Panc1 (cell line): ENCODE measurements around the gene SDK1. TPM values are rescaled to one million over a fixed set of nuclear protein-coding genes. Genes with fewer than 3 reads are reported as not detected.

Source experiments
- ATAC-seq: fragments of 200-7000 bp; cut with Tn5 transposase; 2 replicates; pipeline ENCODE4 v1.9.1; 2020; ENCODE audit warnings: mild to moderate bottlenecking, moderate library complexity
- BruUV-seq: library from RNA; stranded (reverse); fragments of 400-500 nt; replicated peaks from 2 replicates; lab custom pipeline; 2021; lab: Mats Ljungman, UMichigan
- CTCF ChIA-PET: fragments of 300-600 bp; sonication (Branson Sonifier 250); formaldehyde crosslinking; loops from one replicate; lab custom pipeline; 2022; ENCODE audit warnings: antibody characterized with exemption; lab: Charles Lee
- POLR2A ChIA-PET: fragments of 300-600 bp; sonication (Branson Sonifier 250); formaldehyde crosslinking; loops from one replicate; lab custom pipeline; 2022; ENCODE audit warnings: antibody characterized with exemption; lab: Charles Lee
- DNase-seq: peaks from one replicate; pipeline ENCODE4 v3.0.0-alpha.2; 2010; ENCODE audit warnings: low read depth, low spot score
- H3K27ac ChIP-seq: 2 replicates; pipeline ENCODE4 v1.5.1; 2011; ENCODE audit warnings: mild to moderate bottlenecking, low read length, inconsistent platforms
- H3K27me3 ChIP-seq: fragments of 200-500 bp; sonication (Bioruptor generic); 2 replicates; pipeline ENCODE4 v1.6.0; 2014; ENCODE audit warnings: low read length, inconsistent platforms; ENCODE audit not compliant: control insufficient read depth, insufficient read depth
- H3K36me3 ChIP-seq: fragments of 200-500 bp; sonication (Bioruptor generic); 2 replicates; pipeline ENCODE4 v1.5.1; 2014; ENCODE audit warnings: inconsistent platforms, mild to moderate bottlenecking, low read length, moderate library complexity; ENCODE audit not compliant: control insufficient read depth, insufficient read depth
- H3K4me1 ChIP-seq: 2 replicates; pipeline ENCODE4 v1.5.1; 2011; ENCODE audit warnings: inconsistent platforms, mild to moderate bottlenecking, low read length, moderate library complexity; ENCODE audit not compliant: control insufficient read depth, insufficient read depth
- H3K4me3 ChIP-seq, 2 experiments: 2 replicates each; pipeline ENCODE4 v1.5.1; 2011 to 2012; ENCODE audit warnings: low read depth in 2 of 2, low read length in 2 of 2, mild to moderate bottlenecking in 2 of 2, inconsistent platforms in 1 of 2, moderate library complexity in 1 of 2
- H3K9me3 ChIP-seq: fragments of 200-500 bp; sonication (Bioruptor generic); 2 replicates; pipeline ENCODE4 v1.5.1; 2014; ENCODE audit warnings: low read depth, mild to moderate bottlenecking, inconsistent platforms, low read length, moderate library complexity; ENCODE audit not compliant: control insufficient read depth, insufficient read depth
- POLR2AphosphoS5 ChIP-seq: IDR thresholded peaks from 2 replicates; pipeline ENCODE4 v1.6.1; 2012; ENCODE audit warnings: mild to moderate bottlenecking, low read depth, low read length, moderate library complexity
- SIN3A ChIP-seq: IDR thresholded peaks from 2 replicates; pipeline ENCODE4 v1.6.1; 2012; ENCODE audit warnings: low read depth, mild to moderate bottlenecking, low read length, moderate library complexity, borderline replicate concordance; ENCODE audit not compliant: insufficient read depth
- TCF7L2 ChIP-seq: IDR thresholded peaks from 2 replicates; pipeline ENCODE4 v1.6.1; 2011; ENCODE audit warnings: mild to moderate bottlenecking, low read depth, low read length, inconsistent platforms
- in situ Hi-C: cut with HindIII; loops from 2 replicates; pipeline ENCODE4 v1.10.0; 2016; ENCODE audit warnings: low sequenced_read_pairs, low pct_unique_long_range_greater_than_20kb
- intact Hi-C: fragments of 100-400 bp; cut with micrococcal nuclease; formaldehyde crosslinking; loops from one replicate; pipeline ENCODE4 v1.10.0; 2022; ENCODE audit not compliant: unreplicated experiment
- total RNA-seq: library from RNA; stranded (reverse); gene quantifications from one replicate; pipeline ENCODE4 v1.2.1, GENCODE V29; 2021; ENCODE audit not compliant: unreplicated experiment
- TF ChIP-seq, protein P1 (sequence below), 2 experiments: IDR thresholded peaks; 2 replicates each; pipeline ENCODE4 v1.6.1; 2011 to 2012; ENCODE audit warnings: low read depth in 2 of 2, control low read depth in 1 of 2, low read length in 1 of 2, mild to moderate bottlenecking in 1 of 2, moderate library complexity in 1 of 2; ENCODE audit not compliant: insufficient read depth in 1 of 2
- TF ChIP-seq, protein P2 (sequence below): fragments of 450-650 bp; IDR thresholded peaks from 2 replicates; pipeline ENCODE4 v1.5.1; 2017; ENCODE audit warnings: mild to moderate bottlenecking

The SDK1 gene
- total RNA-seq, 1 experiment from 2014 or later = 47.4 TPM

DNA sequence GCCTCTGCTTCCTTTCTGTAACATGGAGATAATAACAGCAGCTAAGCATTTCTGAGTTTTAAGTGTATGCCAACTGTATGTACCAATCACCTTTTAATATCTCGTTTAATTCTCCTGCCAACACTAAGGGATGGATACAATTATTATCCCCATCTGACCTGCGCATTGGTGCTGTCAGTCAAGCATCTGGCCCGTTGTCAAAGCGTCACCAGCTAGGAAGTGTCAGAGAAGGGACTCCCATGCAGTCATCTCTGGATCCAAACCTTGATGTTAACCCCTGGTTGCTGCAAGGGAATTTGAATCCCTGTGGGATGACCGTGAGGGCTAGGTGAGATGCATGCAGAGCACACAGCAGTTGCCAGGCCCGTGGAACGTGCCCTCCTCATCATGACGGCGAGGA lies 506.8 kb downstream of the SDK1 start:
- intact Hi-C loops = no loop called here
- CTCF ChIA-PET = no interaction called here

DNA sequence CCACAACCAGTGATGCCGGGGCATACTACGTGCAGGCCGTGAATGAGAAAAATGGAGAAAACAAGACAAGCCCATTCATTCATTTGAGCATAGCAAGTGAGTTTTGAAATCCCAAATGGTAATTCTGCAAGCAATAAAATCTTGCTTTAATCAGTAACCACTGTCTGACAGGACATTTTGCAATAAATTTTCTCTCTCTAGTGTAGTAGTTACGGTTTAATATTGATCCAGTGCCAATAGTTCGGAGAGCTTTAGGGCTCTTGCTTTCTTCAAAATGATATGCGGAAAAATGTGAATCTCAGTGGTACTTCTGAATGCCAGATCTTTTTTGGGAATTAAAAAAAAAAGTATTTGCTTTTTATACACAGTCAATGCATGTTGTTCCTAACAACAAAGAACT lies 520.4 kb downstream of the SDK1 start:
- no peaks in the 10 kb centered on the region for H3K27me3 ChIP-seq
- BruUV-seq = no TSS peak
- no peaks in the 10 kb centered on the region for H3K36me3 ChIP-seq
- intact Hi-C loops (no loop called here), in situ Hi-C loops (no loop called here)
- TF ChIP-seq, protein P1, sequence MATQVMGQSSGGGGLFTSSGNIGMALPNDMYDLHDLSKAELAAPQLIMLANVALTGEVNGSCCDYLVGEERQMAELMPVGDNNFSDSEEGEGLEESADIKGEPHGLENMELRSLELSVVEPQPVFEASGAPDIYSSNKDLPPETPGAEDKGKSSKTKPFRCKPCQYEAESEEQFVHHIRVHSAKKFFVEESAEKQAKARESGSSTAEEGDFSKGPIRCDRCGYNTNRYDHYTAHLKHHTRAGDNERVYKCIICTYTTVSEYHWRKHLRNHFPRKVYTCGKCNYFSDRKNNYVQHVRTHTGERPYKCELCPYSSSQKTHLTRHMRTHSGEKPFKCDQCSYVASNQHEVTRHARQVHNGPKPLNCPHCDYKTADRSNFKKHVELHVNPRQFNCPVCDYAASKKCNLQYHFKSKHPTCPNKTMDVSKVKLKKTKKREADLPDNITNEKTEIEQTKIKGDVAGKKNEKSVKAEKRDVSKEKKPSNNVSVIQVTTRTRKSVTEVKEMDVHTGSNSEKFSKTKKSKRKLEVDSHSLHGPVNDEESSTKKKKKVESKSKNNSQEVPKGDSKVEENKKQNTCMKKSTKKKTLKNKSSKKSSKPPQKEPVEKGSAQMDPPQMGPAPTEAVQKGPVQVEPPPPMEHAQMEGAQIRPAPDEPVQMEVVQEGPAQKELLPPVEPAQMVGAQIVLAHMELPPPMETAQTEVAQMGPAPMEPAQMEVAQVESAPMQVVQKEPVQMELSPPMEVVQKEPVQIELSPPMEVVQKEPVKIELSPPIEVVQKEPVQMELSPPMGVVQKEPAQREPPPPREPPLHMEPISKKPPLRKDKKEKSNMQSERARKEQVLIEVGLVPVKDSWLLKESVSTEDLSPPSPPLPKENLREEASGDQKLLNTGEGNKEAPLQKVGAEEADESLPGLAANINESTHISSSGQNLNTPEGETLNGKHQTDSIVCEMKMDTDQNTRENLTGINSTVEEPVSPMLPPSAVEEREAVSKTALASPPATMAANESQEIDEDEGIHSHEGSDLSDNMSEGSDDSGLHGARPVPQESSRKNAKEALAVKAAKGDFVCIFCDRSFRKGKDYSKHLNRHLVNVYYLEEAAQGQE (IDR thresholded peaks at IDR 0.05; ENCODE audit: insufficient read depth in 1 of 2, low read depth in 2 of 2, low read length in 1 of 2) = no peak
- TF ChIP-seq TCF7L2 (no peak), POLR2AphosphoS5 (no peak), SIN3A (no peak)
- TF ChIP-seq, protein P2, sequence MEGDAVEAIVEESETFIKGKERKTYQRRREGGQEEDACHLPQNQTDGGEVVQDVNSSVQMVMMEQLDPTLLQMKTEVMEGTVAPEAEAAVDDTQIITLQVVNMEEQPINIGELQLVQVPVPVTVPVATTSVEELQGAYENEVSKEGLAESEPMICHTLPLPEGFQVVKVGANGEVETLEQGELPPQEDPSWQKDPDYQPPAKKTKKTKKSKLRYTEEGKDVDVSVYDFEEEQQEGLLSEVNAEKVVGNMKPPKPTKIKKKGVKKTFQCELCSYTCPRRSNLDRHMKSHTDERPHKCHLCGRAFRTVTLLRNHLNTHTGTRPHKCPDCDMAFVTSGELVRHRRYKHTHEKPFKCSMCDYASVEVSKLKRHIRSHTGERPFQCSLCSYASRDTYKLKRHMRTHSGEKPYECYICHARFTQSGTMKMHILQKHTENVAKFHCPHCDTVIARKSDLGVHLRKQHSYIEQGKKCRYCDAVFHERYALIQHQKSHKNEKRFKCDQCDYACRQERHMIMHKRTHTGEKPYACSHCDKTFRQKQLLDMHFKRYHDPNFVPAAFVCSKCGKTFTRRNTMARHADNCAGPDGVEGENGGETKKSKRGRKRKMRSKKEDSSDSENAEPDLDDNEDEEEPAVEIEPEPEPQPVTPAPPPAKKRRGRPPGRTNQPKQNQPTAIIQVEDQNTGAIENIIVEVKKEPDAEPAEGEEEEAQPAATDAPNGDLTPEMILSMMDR = no peak
- ChIA-PET CTCF (no interaction called here), POLR2A (no interaction called here)
- H3K9me3 ChIP-seq = no peaks in the 10 kb centered on the region
- ATAC-seq (no peak), DNase-seq (no peak)
- H3K4me3 ChIP-seq = no peak overlapping the region
- no peak overlapping the region for H3K27ac ChIP-seq
- no peaks in the 10 kb centered on the region for H3K4me1 ChIP-seq

More for the DNA sequence above, 506.8 kb downstream of the SDK1 start:
- TF ChIP-seq TCF7L2 = no peak
- TF ChIP-seq POLR2AphosphoS5 = no peak
- TF ChIP-seq SIN3A = no peak
- TF ChIP-seq, protein P2 = no peak
- TF ChIP-seq, protein P1 (IDR thresholded peaks at IDR 0.05; ENCODE audit: insufficient read depth in 1 of 2, low read depth in 2 of 2, low read length in 1 of 2) = no peak
- BruUV-seq = no TSS peak
- no peak for DNase-seq
- in situ Hi-C loops = no loop called here
- no peaks in the 10 kb centered on the region; the same call in 1 of the 2 replicates for H3K9me3 ChIP-seq
- POLR2A ChIA-PET = no interaction called here
- ATAC-seq = no peak
- H3K27ac ChIP-seq = no peak overlapping the region
- H3K4me3 ChIP-seq = no peak overlapping the region
- no peaks in the 10 kb centered on the region for H3K4me1 ChIP-seq
- H3K27me3 ChIP-seq = no peaks in the 10 kb centered on the region
- no peaks in the 10 kb centered on the region for H3K36me3 ChIP-seq
